ENCODE data around the gene RPA3.

- TF ChIP-seq, protein P1, sequence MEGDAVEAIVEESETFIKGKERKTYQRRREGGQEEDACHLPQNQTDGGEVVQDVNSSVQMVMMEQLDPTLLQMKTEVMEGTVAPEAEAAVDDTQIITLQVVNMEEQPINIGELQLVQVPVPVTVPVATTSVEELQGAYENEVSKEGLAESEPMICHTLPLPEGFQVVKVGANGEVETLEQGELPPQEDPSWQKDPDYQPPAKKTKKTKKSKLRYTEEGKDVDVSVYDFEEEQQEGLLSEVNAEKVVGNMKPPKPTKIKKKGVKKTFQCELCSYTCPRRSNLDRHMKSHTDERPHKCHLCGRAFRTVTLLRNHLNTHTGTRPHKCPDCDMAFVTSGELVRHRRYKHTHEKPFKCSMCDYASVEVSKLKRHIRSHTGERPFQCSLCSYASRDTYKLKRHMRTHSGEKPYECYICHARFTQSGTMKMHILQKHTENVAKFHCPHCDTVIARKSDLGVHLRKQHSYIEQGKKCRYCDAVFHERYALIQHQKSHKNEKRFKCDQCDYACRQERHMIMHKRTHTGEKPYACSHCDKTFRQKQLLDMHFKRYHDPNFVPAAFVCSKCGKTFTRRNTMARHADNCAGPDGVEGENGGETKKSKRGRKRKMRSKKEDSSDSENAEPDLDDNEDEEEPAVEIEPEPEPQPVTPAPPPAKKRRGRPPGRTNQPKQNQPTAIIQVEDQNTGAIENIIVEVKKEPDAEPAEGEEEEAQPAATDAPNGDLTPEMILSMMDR (IDR thresholded peaks at IDR 0.05; ENCODE audit: extremely low read depth in 1 of 2, insufficient read depth in 1 of 2, low read depth in 1 of 2, low read length in 2 of 2): no peak
- TF ChIP-seq, protein P2, sequence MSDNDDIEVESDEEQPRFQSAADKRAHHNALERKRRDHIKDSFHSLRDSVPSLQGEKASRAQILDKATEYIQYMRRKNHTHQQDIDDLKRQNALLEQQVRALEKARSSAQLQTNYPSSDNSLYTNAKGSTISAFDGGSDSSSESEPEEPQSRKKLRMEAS (IDR thresholded peaks at IDR 0.05; ENCODE audit: insufficient read depth, insufficient read length): no peak
- no peak for TF ChIP-seq MYC (IDR thresholded peaks at IDR 0.05; ENCODE audit: low read depth, low read length)
- no peak for TF ChIP-seq POLR2AphosphoS5 (IDR thresholded peaks at IDR 0.05; ENCODE audit: insufficient read depth, low read depth, low read length)
- TF ChIP-seq JUN (IDR thresholded peaks at IDR 0.05; ENCODE audit: borderline replicate concordance, insufficient read depth, insufficient read length, low read depth): no peak
- no peak for TF ChIP-seq POLR2A (IDR thresholded peaks at IDR 0.05; ENCODE audit: low read depth, low read length)
- TF ChIP-seq EZH2 (IDR thresholded peaks at IDR 0.05; ENCODE audit: borderline replicate concordance, low read depth, low read length, severe bottlenecking): no peak
- no peak for TF ChIP-seq GATA2 (IDR thresholded peaks at IDR 0.05; ENCODE audit: insufficient read depth, insufficient read length, low read depth, low read length)
These were observed 1.8 kb upstream of the RPA3 start for GRCh38 chr7:7720193-7720592.
